Hepatocyte (in vitro differentiated cells): Measurements from ENCODE around the gene DIP2C. TPM values are rescaled to one million over a fixed set of nuclear protein-coding genes. Genes with fewer than 3 reads are reported as not detected.

Source experiments
- DNase-seq: peaks from one replicate; pipeline ENCODE4 v3.0.0-alpha.2; 2016; ENCODE audit warnings: low spot score
- H2AFZ ChIP-seq: fragments of 200-600 bp; sonication (generic); 2 replicates; pipeline ENCODE4 v1.6.0; 2016; ENCODE audit warnings: antibody characterized with exemption, mild to moderate bottlenecking
- H3K27ac ChIP-seq: fragments of 200-600 bp; sonication (generic); 2 replicates; pipeline ENCODE4 v1.5.1; 2016; ENCODE audit warnings: mild to moderate bottlenecking
- H3K27me3 ChIP-seq: fragments of 200-600 bp; sonication (generic); 2 replicates; pipeline ENCODE4 v1.6.1; 2016
- H3K36me3 ChIP-seq: fragments of 200-600 bp; sonication (generic); replicated peaks from 2 replicates; pipeline ENCODE4 v1.5.1; 2016; ENCODE audit warnings: low read depth; ENCODE audit not compliant: insufficient read depth
- H3K4me1 ChIP-seq: fragments of 200-600 bp; sonication (generic); 2 replicates; pipeline ENCODE4 v1.5.1; 2016; ENCODE audit warnings: mild to moderate bottlenecking, moderate library complexity; ENCODE audit not compliant: insufficient read depth
- H3K4me2 ChIP-seq: fragments of 200-600 bp; sonication (generic); 2 replicates; pipeline ENCODE4 v1.6.0; 2016
- H3K4me3 ChIP-seq: fragments of 200-600 bp; sonication (generic); 2 replicates; pipeline ENCODE4 v1.5.1; 2016; ENCODE audit warnings: mild to moderate bottlenecking
- H3K79me2 ChIP-seq: fragments of 200-600 bp; sonication (generic); 2 replicates; pipeline ENCODE4 v1.6.0; 2017; ENCODE audit warnings: mild to moderate bottlenecking
- H3K9me2 ChIP-seq: fragments of 200-600 bp; sonication (generic); replicated peaks from 2 replicates; pipeline ENCODE4 v1.6.0; 2017; ENCODE audit warnings: mild to moderate bottlenecking; ENCODE audit not compliant: insufficient read depth
- H3K9me3 ChIP-seq: fragments of 200-600 bp; sonication (generic); 2 replicates; pipeline ENCODE4 v1.5.1; 2016; ENCODE audit warnings: low read depth, mild to moderate bottlenecking
- H4K20me1 ChIP-seq: fragments of 200-600 bp; sonication (generic); 2 replicates; pipeline ENCODE4 v1.6.0; 2016; ENCODE audit warnings: mild to moderate bottlenecking; ENCODE audit not compliant: insufficient read depth, poor library complexity, severe bottlenecking
- CTCF ChIP-seq: fragments of 200-600 bp; sonication (generic); IDR thresholded peaks from 2 replicates; pipeline ENCODE4 v1.5.1; 2016; ENCODE audit warnings: antibody characterized with exemption, mild to moderate bottlenecking; ENCODE audit not compliant: poor library complexity
- EZH2 ChIP-seq: fragments of 200-600 bp; sonication (generic); IDR thresholded peaks from 2 replicates; pipeline ENCODE4 v1.6.1; 2016; ENCODE audit warnings: antibody characterized with exemption, mild to moderate bottlenecking, borderline replicate concordance
- EZH2phosphoT487 ChIP-seq: fragments of 200-600 bp; sonication (generic); IDR thresholded peaks from one replicate; pipeline ENCODE4 v1.6.1; 2018; ENCODE audit warnings: antibody characterized with exemption, mild to moderate bottlenecking, low read depth, moderate library complexity; ENCODE audit not compliant: unreplicated experiment, severe bottlenecking
- WGBS: methylation state at CpG from one replicate; pipeline ENCODE4 v1.1.6; 2016; ENCODE audit warnings: low lambda C conversion rate; ENCODE audit errors: missing lambda C conversion rate; 5-methylcytosine and 5-hydroxymethylcytosine counted together
- polyA plus RNA-seq: library from polyadenylated mRNA; unstranded; fragments of >200 nt; fragmentation: Nextera tagmentation; extraction: Ambion mirVana; gene quantifications from 2 replicates; pipeline ENCODE4 v1.2.1, GENCODE V29; 2016
- total RNA-seq: library from RNA; depleted of rRNA; stranded (reverse); fragments of >200 nt; gene quantifications from 2 replicates; pipeline ENCODE4 v1.2.3, GENCODE V29; 2014

The DIP2C gene
- total and polyA plus RNA-seq, 2 experiments from 2014 or later = 11.1 to 12.8 TPM

GRCh38 chr10:640673-641045, 48.8 kb downstream of the DIP2C start:
- no peaks in the 10 kb centered on the region for H3K9me2 ChIP-seq
- 96% methylated on average over 14 of the region's 27 CpGs for WGBS
- TF ChIP-seq CTCF (no peak), EZH2 (no peak), EZH2phosphoT487 (no peak)
- H3K4me2 ChIP-seq = no peak overlapping the region
- H3K4me1 ChIP-seq = peaks cover 5% of the 10 kb centered on the region
- no peak overlapping the region for H3K4me3 ChIP-seq
- H3K36me3 ChIP-seq = no peaks in the 10 kb centered on the region
- no peak for DNase-seq
- H4K20me1 ChIP-seq = peaks cover 36% of the 10 kb centered on the region
- H3K27me3 ChIP-seq = no peaks in the 10 kb centered on the region
- H3K27ac ChIP-seq = no peak overlapping the region
- peaks cover 85% of the 10 kb centered on the region for H3K79me2 ChIP-seq
- no peaks in the 10 kb centered on the region for H3K9me3 ChIP-seq
- H2AFZ ChIP-seq = no peak overlapping the region

GRCh38 chr10:639751-640672, 49.5 kb downstream of the DIP2C start:
- Histone ChIP-seq H3K9me3 (no peaks in the 10 kb centered on the region), H3K9me2 (no peaks in the 10 kb centered on the region), H3K4me1 (peaks cover 5% of the 10 kb centered on the region), H3K36me3 (no peaks in the 10 kb centered on the region), H3K27me3 (no peaks in the 10 kb centered on the region), H3K27ac (no peak overlapping the region), H3K4me3 (no peak overlapping the region), H3K4me2 (no peak overlapping the region), H4K20me1 (peaks cover 43% of the 10 kb centered on the region), H3K79me2 (peaks cover 89% of the 10 kb centered on the region), H2AFZ (no peak overlapping the region)
- no peak for DNase-seq
- TF ChIP-seq EZH2phosphoT487 = no peak
- WGBS = 97% methylated on average over 62 of the region's 64 CpGs

- no peaks in the 10 kb centered on the region for H3K9me2 ChIP-seq
- no peak overlapping the region for H3K4me2 ChIP-seq
- H3K27me3 ChIP-seq = no peaks in the 10 kb centered on the region
- peaks cover 89% of the 10 kb centered on the region for H3K79me2 ChIP-seq
- H3K9me3 ChIP-seq = no peaks in the 10 kb centered on the region
- TF ChIP-seq EZH2phosphoT487 = no peak
- TF ChIP-seq EZH2 = no peak
- TF ChIP-seq CTCF = no peak
- H2AFZ ChIP-seq = no peak overlapping the region
- WGBS = 94% methylated on average over 19 of the region's 42 CpGs
- DNase-seq = no peak
- no peak overlapping the region for H3K27ac ChIP-seq
- peaks cover 51% of the 10 kb centered on the region for H4K20me1 ChIP-seq
- no peaks in the 10 kb centered on the region for H3K36me3 ChIP-seq
- H3K4me1 ChIP-seq = peaks cover 5% of the 10 kb centered on the region
- no peak overlapping the region for H3K4me3 ChIP-seq
Measured at GRCh38 chr10:639001-639750, 50.3 kb downstream of the DIP2C start.

GRCh38 chr10:637771-638195, 51.7 kb downstream of the DIP2C start:
- no peaks in the 10 kb centered on the region for H3K36me3 ChIP-seq
- no peak overlapping the region for H3K4me2 ChIP-seq
- H3K4me1 ChIP-seq = peaks cover 5% of the 10 kb centered on the region
- no peak for DNase-seq
- TF ChIP-seq CTCF (no peak), EZH2 (no peak), EZH2phosphoT487 (no peak)
- peaks cover 90% of the 10 kb centered on the region for H3K79me2 ChIP-seq
- no peaks in the 10 kb centered on the region for H3K9me2 ChIP-seq
- no peak overlapping the region for H2AFZ ChIP-seq
- H3K27me3 ChIP-seq = no peaks in the 10 kb centered on the region
- H4K20me1 ChIP-seq = peaks cover 59% of the 10 kb centered on the region
- H3K27ac ChIP-seq = peak overlapping the region; percentile 31
- H3K9me3 ChIP-seq = no peaks in the 10 kb centered on the region
- no peak overlapping the region for H3K4me3 ChIP-seq
- 82% methylated on average over 9 of the region's 9 CpGs for WGBS
